Osteocyte (in vitro differentiated cells): ENCODE results near the gene ANKRD39. TPM values are rescaled to one million over a fixed set of nuclear protein-coding genes. Genes with fewer than 3 reads are reported as not detected.
"Not testable (repeated sequence)": the region's sequence is repeated elsewhere in the genome, so short reads cannot be mapped to it uniquely, and the experiment has no call there.

ENCODE experiments used
- DNase-seq: peaks from one replicate; pipeline ENCODE4 v3.0.0; 2021; ENCODE audit warnings: mixed read lengths; ENCODE audit not compliant: unreplicated experiment; ENCODE audit errors: extremely low spot score
- H3K27ac Mint-ChIP-seq: one replicate; pipeline ENCODE4 v1.8.0; 2021; ENCODE audit warnings: mild to moderate bottlenecking, mixed read lengths; ENCODE audit not compliant: unreplicated experiment
- H3K27me3 Mint-ChIP-seq: one replicate; pipeline ENCODE4 v1.8.0; 2021; ENCODE audit warnings: mixed read lengths; ENCODE audit not compliant: unreplicated experiment
- H3K36me3 Mint-ChIP-seq: one replicate; pipeline ENCODE4 v1.8.0; 2021; ENCODE audit warnings: mixed read lengths; ENCODE audit not compliant: unreplicated experiment
- H3K4me1 Mint-ChIP-seq: one replicate; pipeline ENCODE4 v1.8.0; 2021; ENCODE audit warnings: mixed read lengths; ENCODE audit not compliant: unreplicated experiment
- H3K4me3 Mint-ChIP-seq: one replicate; pipeline ENCODE4 v1.8.0; 2021; ENCODE audit warnings: mild to moderate bottlenecking, moderate library complexity, mixed read lengths; ENCODE audit not compliant: unreplicated experiment
- H3K9me3 Mint-ChIP-seq: one replicate; pipeline ENCODE4 v1.8.0; 2021; ENCODE audit warnings: mixed read lengths; ENCODE audit not compliant: unreplicated experiment
- total RNA-seq: library from RNA; stranded (reverse); gene quantifications from 2 replicates; pipeline ENCODE4 v1.2.1, GENCODE V29; 2021
- TF ChIP-seq, protein P1 (sequence below): fragments of 200-600 bp; sonication (generic); IDR thresholded peaks from 2 replicates; pipeline ENCODE4 v1.5.0; 2021; ENCODE audit warnings: antibody characterized with exemption, mild to moderate bottlenecking, moderate library complexity

The ANKRD39 gene
- total RNA-seq, 1 donor from 2014 or later = 12.4 TPM

DNA sequence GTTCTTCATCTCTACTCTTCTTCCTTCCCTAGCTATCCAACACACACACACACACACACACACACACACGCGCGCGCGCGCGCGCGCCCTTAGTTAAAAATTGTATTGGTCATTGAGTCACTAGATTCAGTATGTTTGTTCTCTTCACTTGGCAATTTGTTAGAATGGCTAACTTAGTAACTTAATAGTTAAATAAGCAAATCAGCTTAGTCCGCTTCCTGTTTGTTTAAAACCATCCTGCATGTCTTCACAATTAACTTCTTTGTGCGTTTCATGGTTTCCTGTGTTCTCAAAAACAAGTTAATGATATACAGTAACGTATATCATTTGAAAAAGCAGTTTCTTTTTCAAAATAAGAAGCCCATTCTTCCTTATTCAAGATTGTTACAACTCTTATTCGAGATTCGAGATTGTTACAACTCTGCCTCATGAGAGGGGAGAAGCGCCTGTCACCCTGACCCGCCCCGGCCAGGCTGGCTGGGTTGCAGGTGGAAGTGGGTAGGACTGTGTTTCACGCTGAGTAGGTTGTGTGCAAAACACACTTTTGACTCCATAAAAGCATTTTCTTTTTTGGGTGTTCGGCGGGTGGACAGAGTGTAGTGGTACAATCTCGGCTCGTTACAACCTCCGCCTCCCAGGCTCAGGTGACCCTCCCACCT lies 51.2 kb downstream of the ANKRD39 start:
- H3K9me3 Mint-ChIP-seq = no peaks in the 10 kb centered on the region
- H3K36me3 Mint-ChIP-seq = no peaks in the 10 kb centered on the region
- DNase-seq = no peak
- TF ChIP-seq, protein P1, sequence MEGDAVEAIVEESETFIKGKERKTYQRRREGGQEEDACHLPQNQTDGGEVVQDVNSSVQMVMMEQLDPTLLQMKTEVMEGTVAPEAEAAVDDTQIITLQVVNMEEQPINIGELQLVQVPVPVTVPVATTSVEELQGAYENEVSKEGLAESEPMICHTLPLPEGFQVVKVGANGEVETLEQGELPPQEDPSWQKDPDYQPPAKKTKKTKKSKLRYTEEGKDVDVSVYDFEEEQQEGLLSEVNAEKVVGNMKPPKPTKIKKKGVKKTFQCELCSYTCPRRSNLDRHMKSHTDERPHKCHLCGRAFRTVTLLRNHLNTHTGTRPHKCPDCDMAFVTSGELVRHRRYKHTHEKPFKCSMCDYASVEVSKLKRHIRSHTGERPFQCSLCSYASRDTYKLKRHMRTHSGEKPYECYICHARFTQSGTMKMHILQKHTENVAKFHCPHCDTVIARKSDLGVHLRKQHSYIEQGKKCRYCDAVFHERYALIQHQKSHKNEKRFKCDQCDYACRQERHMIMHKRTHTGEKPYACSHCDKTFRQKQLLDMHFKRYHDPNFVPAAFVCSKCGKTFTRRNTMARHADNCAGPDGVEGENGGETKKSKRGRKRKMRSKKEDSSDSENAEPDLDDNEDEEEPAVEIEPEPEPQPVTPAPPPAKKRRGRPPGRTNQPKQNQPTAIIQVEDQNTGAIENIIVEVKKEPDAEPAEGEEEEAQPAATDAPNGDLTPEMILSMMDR = no peak
- H3K4me3 Mint-ChIP-seq = no peak overlapping the region
- H3K27me3 Mint-ChIP-seq = no peaks in the 10 kb centered on the region
- no peak overlapping the region for H3K27ac Mint-ChIP-seq
- H3K4me1 Mint-ChIP-seq = no peaks in the 10 kb centered on the region

DNA sequence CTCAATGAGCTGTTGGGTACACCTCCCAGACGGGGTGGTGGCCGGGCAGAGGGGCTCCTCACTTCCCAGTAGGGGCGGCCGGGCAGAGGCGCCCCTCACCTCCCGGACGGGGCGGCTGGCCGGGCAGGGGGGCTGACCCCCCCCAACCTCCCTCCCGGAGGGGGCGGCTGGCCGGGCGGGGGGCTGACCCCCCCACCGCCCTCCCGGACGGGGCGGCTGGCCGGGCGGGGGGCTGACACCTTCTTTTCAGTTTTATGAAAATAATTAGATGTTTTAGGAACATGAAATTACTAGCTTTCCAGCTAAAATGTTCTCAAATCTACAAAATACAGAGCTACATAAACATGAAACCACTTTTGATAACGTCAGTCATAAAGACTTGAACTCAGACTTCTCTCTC lies 51.9 kb downstream of the ANKRD39 start:
- not testable (repeated sequence) for H3K27ac Mint-ChIP-seq, H3K27me3 Mint-ChIP-seq, H3K4me3 Mint-ChIP-seq, DNase-seq, H3K4me1 Mint-ChIP-seq, H3K9me3 Mint-ChIP-seq, H3K36me3 Mint-ChIP-seq

DNA sequence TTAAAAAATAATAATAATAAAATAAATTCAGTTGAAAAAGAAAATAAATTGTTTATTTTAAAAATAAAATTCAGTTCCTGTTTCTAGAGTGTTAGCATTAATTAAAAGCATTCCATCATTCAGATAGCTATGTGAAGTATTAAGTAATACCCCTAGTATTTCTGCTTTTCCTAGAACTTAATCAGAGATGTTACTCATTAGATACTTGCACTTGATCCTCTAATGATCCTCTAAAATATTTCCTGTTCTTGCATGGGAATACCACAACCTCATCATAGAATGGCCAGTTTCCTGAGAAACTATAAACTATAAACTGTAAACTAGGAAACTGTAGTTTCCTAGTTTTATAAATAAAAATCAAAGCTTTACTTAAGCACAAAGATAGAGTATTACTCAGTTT lies 52.8 kb downstream of the ANKRD39 start:
- TF ChIP-seq, protein P1 = no peak
- Mint-ChIP-seq H3K4me3 (no peak overlapping the region), H3K4me1 (no peaks in the 10 kb centered on the region), H3K9me3 (no peaks in the 10 kb centered on the region), H3K27me3 (no peaks in the 10 kb centered on the region), H3K36me3 (no peaks in the 10 kb centered on the region), H3K27ac (no peak overlapping the region)
- no peak for DNase-seq

DNA sequence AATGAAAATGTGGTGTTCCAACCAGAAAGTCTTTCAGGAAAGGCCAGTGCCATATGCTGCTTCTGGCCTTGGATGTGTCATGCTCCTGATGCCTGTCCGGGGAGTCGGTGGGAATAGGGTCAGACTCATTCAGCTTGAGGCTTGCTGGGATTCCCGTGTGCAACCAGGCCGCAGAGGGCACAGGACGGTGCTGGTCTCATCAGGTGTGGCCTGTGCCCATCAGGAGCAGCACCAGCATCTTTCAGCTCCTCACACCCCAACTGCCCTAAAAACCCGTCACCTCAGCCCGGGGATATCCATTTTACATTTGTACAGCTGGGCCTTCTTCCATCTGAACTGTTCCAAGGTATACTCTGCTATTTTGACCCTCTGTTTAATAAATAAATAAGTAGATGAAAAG lies 55.1 kb downstream of the ANKRD39 start:
- Mint-ChIP-seq H3K4me1 (no peaks in the 10 kb centered on the region), H3K27me3 (no peaks in the 10 kb centered on the region), H3K27ac (no peak overlapping the region), H3K4me3 (no peak overlapping the region), H3K36me3 (peaks cover 5% of the 10 kb centered on the region), H3K9me3 (no peaks in the 10 kb centered on the region)
- DNase-seq = no peak
- TF ChIP-seq, protein P1 = no peak

DNA sequence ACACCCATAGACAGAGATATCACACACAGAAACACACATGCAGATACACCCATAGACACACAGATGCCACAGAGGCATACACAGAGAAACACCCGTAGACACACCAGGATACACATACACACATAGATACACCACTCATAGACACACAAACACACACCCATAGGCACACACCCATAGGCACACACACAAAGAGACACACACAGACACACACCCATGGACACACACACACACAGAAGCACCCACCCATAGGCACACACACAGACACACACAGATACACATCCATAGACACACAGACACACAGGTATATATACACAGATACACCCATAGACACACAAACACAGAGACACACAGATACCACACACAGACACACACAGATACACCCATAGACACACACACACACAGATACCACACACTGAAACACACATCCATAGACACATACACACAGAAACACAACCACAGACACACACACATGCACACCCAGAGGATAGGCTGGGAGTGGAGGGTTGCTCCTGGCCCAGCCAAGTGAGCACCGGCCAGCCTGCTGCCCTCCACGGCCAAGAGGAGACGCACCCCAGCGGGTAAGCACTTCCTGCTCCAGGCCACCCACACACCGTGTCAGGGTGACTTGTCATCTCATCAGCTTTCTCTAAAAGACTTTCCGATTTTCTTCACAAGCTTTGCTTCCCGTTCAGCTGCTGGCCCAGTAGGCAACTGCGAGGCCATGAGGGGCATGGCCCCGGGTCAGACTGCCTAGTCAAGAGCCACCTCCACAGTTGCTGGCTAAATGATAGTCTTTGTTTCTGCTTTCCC lies 55.8 kb downstream of the ANKRD39 start:
- no peaks in the 10 kb centered on the region for H3K9me3 Mint-ChIP-seq
- TF ChIP-seq, protein P1 = no peak
- H3K27me3 Mint-ChIP-seq = no peaks in the 10 kb centered on the region
- H3K36me3 Mint-ChIP-seq = peaks cover 5% of the 10 kb centered on the region
- H3K4me1 Mint-ChIP-seq = no peaks in the 10 kb centered on the region
- DNase-seq = no peak
- H3K27ac Mint-ChIP-seq = no peak overlapping the region
- no peak overlapping the region for H3K4me3 Mint-ChIP-seq
